GM12875 (cell line): ENCODE measurements around the gene AARS2.

Experiments used
- H3K4me3 ChIP-seq: one replicate; pipeline ENCODE4 v1.5.1; 2011; ENCODE audit warnings: low read depth, low read length, control low read depth
- TF ChIP-seq, protein P1 (sequence below): IDR thresholded peaks from 2 replicates; pipeline ENCODE4 v1.5.1; 2011; ENCODE audit warnings: low read depth, mild to moderate bottlenecking, control low read depth, inconsistent platforms, low read length, moderate library complexity, borderline replicate concordance; ENCODE audit not compliant: insufficient read depth

The AARS2 gene

DNA sequence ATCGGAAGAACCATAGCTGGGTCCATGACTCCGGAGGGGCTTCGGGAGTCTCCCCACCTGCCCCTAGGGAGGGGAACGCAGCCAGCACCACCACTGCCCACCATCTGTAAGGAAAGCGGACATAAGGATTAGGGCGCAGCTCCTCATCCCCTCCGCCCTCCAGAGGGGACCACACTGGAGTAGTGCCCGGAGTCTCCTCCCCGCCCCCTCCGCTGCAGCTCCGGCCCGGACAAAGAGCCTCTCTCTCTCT, 56.4 kb downstream of the AARS2 start:
- H3K4me3 ChIP-seq: peak overlapping the region; percentile 72
- TF ChIP-seq, protein P1, sequence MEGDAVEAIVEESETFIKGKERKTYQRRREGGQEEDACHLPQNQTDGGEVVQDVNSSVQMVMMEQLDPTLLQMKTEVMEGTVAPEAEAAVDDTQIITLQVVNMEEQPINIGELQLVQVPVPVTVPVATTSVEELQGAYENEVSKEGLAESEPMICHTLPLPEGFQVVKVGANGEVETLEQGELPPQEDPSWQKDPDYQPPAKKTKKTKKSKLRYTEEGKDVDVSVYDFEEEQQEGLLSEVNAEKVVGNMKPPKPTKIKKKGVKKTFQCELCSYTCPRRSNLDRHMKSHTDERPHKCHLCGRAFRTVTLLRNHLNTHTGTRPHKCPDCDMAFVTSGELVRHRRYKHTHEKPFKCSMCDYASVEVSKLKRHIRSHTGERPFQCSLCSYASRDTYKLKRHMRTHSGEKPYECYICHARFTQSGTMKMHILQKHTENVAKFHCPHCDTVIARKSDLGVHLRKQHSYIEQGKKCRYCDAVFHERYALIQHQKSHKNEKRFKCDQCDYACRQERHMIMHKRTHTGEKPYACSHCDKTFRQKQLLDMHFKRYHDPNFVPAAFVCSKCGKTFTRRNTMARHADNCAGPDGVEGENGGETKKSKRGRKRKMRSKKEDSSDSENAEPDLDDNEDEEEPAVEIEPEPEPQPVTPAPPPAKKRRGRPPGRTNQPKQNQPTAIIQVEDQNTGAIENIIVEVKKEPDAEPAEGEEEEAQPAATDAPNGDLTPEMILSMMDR: no peak

DNA sequence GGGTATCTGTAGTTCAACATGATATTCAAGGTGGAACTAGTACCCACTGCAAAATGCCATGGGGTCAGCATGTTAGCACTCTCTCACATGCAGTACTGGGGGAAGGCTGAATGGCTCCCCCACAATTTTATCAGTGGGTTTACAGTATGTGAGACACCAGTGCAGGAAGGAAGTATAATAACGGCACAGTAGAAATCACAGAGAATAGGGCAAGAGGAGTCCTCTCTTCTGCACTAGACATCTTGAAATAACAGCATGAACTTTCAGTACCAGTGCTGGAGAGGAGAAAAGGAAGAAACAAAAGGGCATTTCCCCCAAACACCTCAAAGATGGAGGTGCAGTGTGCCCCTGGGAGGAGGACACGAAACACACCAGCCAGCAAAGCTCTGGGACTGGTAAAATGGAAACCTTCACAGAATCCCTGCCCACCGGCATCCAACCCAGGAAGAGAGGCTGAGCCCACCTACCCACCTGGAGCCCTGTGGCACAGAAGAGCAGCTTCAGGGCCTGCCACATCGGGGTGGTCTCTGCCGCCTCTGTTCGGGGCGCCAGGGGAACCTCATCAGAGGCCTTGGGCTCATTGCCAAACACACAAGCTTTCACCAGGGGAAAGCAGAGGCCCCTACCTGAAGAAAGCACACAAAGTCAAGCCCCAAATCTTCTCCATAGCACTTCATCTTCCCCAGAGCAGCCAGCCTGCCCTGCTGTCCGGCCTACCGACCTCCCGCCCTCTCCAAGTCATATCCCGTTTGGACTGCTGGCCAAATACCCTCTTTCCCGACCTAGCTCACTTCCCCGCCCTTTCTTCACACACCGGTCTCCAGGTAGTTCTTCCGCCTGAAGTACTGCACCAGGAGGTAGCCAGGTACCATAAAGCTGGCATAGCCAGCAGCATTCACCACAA, 57.0 kb downstream of the AARS2 start:
- TF ChIP-seq, protein P1: no peak

DNA sequence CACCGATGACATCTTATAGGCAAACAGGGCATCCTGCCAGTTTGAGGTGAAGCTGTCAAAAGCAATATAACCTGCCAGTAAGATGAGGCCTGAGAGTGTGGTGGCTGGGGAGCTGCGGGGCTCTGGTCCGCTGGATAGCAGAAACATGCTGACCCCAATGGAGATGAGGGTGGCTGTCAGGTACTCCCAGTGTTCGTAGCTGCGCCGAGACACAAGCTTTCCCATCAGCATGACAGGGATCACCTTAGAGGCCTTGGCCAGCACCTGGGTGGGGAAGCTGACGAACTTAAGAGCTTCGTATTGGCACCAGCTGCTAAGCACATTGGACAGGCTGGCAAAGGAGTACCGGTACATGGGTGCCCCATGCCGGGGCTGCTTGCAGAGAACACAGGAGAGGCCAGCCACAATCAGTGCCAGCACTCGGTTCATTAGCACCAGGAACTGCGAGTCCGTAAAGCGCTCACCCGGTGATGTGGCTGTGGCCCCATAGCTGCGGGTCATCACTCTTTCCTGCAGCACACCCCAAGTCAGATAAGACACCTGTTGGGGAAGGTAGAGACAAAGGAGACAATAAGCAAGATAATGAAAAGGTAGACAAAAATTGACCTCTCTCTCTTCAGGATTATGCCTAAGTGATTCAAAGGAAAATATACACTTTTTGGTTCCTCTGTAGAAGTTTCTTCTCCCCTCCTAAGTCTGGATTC, 57.9 kb downstream of the AARS2 start:
- no peak overlapping the region for H3K4me3 ChIP-seq
- TF ChIP-seq, protein P1: no peak

More for the DNA sequence above, 57.0 kb downstream of the AARS2 start:
- H3K4me3 ChIP-seq: peak overlapping the region; percentile 72

DNA sequence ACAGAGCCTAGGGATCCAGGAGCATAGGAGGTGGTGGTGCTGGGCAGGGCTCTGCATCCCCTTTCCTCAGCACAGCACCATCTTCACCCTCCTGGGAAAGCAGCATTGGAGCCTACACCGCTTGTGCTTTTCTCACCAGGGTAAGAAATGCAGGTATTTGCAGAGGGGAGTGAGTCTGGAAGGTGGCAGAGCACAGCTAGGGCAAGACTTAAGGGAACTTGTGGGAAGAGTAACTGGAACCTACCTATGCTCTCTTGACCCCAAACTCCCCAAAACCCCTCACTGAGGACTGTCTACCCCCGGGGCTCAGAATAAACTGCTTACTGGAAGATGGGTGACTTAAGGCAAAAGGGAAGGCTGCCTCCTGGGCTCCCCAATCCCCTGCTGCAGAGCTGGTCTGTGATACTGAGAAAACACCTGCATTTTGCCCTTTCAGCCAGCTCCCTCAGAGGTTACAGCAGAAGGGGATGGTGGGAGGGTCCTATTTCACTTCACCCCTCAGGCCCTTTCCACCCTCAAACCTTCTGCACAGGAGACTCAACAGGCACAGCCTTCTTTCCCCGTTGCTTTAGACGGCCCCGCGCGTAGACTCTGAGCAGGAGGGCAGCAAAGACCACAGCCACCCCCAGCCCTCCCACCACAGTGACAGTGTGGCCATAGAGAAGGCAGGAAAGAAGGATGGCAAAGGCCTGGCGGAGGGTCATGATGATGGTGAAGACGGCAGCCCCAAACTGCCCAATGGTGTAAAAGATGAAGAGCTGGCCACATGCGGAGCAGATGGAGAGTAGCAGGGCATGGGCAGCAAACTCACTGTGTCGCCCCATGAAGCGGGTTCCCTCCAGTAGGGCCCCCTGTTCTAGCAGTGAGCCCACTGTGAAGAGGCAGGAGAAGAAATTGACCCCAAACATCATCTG, 58.7 kb downstream of the AARS2 start:
- TF ChIP-seq, protein P1: no peak
- no peak overlapping the region for H3K4me3 ChIP-seq

DNA sequence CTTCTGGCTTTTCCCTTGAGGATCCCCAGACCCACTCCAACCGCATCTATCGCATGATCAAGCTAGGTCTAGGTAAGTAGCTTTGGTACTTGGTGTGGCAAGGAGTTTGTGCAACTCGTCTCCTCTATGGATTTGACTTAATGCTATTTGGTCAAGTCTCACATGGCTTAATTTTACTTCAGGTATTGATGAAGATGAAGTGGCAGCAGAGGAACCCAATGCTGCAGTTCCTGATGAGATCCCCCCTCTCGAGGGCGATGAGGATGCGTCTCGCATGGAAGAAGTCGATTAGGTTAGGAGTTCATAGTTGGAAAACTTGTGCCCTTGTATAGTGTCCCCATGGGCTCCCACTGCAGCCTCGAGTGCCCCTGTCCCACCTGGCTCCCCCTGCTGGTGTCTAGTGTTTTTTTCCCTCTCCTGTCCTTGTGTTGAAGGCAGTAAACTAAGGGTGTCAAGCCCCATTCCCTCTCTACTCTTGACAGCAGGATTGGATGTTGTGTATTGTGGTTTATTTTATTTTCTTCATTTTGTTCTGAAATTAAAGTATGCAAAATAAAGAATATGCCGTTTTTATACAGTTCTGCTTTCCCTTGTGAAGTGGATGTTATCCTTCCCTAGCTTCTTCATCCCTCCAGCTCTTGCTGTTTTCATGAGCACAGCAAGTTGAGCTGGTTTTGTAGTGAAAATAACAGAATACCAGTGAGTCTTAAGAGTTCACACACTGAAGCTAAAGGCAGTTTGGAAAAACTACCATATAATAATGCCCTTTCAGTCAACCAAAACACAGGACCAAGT, 59.6 kb downstream of the AARS2 start:
- TF ChIP-seq, protein P1: peak; percentile 59; the same call in 1 of the 2 replicates
- no peak overlapping the region for H3K4me3 ChIP-seq
